HG03442 (cell line): Measurements from ENCODE around the gene GRIA1.

ENCODE experiments used
- ATAC-seq: cut with Tn5 transposase; IDR thresholded peaks from one replicate; pipeline ENCODE4 v1.9.1; 2021; ENCODE audit warnings: mild to moderate bottlenecking, moderate library complexity; ENCODE audit not compliant: unreplicated experiment

GRIA1 gene

GRCh38 chr5:153774686-153775085, 284.2 kb downstream of the GRIA1 start:
- ATAC-seq: no peak

- ATAC-seq: no peak
Measured at GRCh38 chr5:153775923-153776322, 285.5 kb downstream of the GRIA1 start.

GRCh38 chr5:153777681-153778581, 287.5 kb downstream of the GRIA1 start:
- no peak for ATAC-seq

GRCh38 chr5:153779836-153780235, 289.4 kb downstream of the GRIA1 start:
- no peak for ATAC-seq

DNA sequence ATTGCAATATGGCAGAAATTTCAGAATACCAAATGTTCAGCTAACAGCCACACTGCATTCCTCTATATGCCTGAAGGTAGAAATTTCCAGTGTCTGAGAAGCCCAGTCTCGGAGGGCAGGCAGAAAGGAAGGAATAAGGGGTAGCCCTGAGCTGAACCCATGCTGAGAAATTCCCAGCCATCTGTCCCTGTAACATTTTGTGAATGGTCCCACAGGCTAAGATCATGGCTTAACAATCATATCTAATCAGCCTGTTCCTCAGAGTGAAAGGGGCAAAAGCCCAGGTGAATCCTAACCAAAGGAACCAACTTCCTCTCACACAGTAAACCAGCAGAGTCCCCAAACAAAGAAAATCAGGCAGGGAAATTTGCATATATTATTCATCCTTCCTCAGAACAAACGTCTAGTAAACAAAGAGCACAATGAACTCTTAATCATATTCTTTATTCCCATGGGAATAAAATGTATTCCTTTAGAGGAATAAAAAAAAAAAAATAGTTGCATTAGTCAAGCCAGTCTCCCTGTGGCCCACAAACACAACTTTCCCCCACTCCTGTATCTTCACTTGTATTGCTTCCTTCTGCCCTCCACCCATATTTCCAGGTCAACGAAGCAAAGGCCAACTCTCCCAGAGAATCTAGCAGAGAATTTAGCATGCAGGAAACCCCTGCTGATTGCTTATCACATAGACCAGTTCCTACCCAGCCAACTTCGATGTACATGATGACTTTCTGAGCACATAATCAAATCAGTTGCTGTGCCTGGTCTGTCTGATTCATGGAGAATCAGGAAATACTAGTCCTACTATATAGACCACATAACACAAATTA, 290.6 kb downstream of the GRIA1 start:
- ATAC-seq: no peak

- no peak for ATAC-seq
Measured at GRCh38 chr5:153782589-153783361, 292.3 kb downstream of the GRIA1 start.

GRCh38 chr5:153783362-153783658, 292.8 kb downstream of the GRIA1 start:
- ATAC-seq: no peak

GRCh38 chr5:153784277-153784676, 293.8 kb downstream of the GRIA1 start:
- no peak for ATAC-seq

- ATAC-seq: no peak
Measured at GRCh38 chr5:153791339-153791738, 300.9 kb downstream of the GRIA1 start.

GRCh38 chr5:153792305-153792704, 301.8 kb downstream of the GRIA1 start:
- no peak for ATAC-seq

GRCh38 chr5:153793699-153794098, 303.2 kb downstream of the GRIA1 start:
- ATAC-seq: no peak

- no peak for ATAC-seq
Measured at GRCh38 chr5:153794327-153794726, 303.9 kb downstream of the GRIA1 start.

GRCh38 chr5:153796527-153796926, 306.1 kb downstream of the GRIA1 start:
- no peak for ATAC-seq

DNA sequence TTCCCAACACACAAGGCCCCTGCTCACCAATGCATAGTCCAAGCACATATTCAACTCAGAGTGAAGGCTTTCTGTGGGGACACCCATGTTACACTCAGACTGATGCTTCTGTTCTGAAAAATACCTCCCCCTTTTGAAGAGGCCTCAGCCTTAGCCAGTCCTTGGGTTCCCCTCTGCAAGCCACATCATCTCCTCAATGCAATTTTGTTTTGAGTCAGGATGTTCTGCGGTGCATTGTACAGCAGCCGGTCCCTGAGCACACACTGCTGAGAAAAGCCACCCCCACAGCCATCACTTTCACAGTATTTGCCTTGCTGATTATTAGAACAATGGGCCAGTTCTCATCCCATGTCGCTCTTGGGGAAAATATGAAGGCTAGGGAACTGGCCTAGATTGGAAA, 307.0 kb downstream of the GRIA1 start:
- peak; percentile 99 for ATAC-seq

GRCh38 chr5:153798830-153799229, 308.4 kb downstream of the GRIA1 start:
- no peak for ATAC-seq

- ATAC-seq: no peak
Measured at GRCh38 chr5:153799466-153799865, 309.0 kb downstream of the GRIA1 start.

- ATAC-seq: no peak
Measured at GRCh38 chr5:153802050-153802821, 311.8 kb downstream of the GRIA1 start.

- no peak for ATAC-seq
Measured at GRCh38 chr5:153807801-153808200, 317.3 kb downstream of the GRIA1 start.

DNA sequence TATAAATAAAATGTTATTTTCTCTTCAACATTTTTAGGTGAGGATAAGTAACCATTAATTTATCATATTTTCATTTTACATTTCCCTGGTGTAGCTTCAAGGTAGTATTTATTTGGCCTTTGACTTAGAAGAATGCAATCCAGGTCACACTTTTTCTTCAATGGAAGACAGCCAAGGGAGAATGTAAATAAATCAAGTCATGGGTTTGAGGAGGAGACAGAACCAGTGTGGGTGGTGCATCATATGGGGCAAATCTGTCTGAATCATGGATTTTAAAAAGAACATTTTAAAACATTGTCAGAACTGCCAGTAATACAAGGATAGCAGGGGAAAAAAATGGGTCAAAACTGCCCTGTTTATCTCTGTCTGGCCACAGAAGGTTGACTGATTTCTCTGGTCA, 318.7 kb downstream of the GRIA1 start:
- no peak for ATAC-seq

DNA sequence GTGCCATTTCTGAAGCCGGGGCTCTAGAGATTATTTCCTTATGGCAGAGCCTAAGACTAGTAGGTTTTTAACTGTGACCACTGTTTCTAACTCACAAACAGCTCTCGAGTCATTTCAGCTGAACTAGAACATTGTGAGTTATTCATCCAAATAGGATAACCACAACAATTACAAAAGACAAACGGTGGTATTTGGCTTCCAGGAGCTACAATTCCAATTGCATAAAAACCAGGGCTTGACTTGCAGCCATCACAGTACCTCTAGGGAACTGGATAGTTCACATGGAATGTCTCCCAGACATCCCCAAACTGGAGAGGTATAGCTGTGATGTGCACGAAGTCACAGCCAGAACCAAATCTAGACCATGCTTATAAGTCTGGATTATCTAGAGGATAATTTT, 323.4 kb downstream of the GRIA1 start:
- no peak for ATAC-seq

GRCh38 chr5:153816870-153817269, 326.4 kb downstream of the GRIA1 start:
- ATAC-seq: no peak
